Stimulated activated CD8-positive, alpha-beta memory T cell treated with anti-CD3 and anti-CD28 coated beads, Interleukin-2, amount 100 ng/mL, for 1 hour (primary cell): ENCODE results near the gene CXADR.
"Not testable (repeated sequence)": the region's sequence is repeated elsewhere in the genome, so short reads cannot be mapped to it uniquely, and the experiment has no call there.

Source experiments
- DNase-seq, 2 donors: peaks; one replicate each; pipeline ENCODE4 v3.0.0-alpha.2; 2020; ENCODE audit warnings: low read depth in 2 of 2

Gene CXADR

DNA sequence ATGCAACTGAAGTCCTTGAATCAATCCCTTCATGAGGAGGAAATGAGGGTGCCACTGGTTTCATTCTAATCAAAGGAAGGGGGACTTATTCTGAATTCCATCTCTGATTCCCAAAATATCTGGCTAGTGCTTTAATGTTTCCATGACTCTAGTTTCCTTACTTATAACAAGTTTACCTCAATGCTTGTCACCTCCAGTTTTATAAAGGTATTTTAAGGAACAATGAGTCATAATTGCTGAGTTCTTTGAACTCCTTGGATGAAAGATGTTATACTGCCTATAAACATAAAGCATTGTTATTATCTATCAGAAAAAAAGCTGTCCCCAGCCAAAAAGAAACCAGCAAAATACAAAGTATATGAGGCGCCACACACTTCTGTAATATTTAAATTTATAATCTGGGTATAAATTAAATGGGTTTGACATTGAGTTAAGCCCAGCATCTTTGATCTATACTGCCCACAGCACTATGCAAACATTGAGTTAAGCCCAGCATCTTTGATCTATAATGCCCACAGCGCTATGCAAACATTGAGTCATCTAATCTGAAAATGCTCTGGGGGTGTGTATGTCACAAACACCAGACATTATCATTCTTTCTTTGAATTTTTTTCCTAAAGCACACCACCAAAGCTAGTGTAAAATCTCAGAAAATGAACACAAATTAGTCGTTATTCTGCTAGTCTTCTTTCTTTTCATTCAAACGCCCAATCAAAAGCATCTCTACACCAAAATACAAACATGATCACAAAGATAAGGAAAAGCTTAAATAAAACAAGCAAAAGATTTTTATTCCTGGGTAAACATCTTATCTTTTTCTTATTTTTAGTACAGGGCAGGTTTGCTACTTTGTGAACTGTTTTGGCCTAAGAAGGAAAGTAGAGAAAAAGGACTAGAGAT, 11.5 kb upstream of the CXADR start:
- DNase-seq, result no peak

GRCh38 chr21:17502985-17503384, 9.9 kb upstream of the CXADR start:
- DNase-seq, result not testable (repeated sequence)

GRCh38 chr21:17506951-17507350, 5.9 kb upstream of the CXADR start:
- DNase-seq, result no peak

- no peak for DNase-seq
Observed at GRCh38 chr21:17507591-17507990, 5.3 kb upstream of the CXADR start.

GRCh38 chr21:17513214-17514123, 626 bp downstream of the CXADR start:
- DNase-seq, result no peak

- no peak for DNase-seq
Observed at GRCh38 chr21:17514124-17514845, 1.4 kb downstream of the CXADR start.

- DNase-seq, result not testable (repeated sequence)
Observed at GRCh38 chr21:17517008-17517407, 4.2 kb downstream of the CXADR start.

GRCh38 chr21:17519208-17519738, 6.4 kb downstream of the CXADR start:
- DNase-seq, result no peak

DNA sequence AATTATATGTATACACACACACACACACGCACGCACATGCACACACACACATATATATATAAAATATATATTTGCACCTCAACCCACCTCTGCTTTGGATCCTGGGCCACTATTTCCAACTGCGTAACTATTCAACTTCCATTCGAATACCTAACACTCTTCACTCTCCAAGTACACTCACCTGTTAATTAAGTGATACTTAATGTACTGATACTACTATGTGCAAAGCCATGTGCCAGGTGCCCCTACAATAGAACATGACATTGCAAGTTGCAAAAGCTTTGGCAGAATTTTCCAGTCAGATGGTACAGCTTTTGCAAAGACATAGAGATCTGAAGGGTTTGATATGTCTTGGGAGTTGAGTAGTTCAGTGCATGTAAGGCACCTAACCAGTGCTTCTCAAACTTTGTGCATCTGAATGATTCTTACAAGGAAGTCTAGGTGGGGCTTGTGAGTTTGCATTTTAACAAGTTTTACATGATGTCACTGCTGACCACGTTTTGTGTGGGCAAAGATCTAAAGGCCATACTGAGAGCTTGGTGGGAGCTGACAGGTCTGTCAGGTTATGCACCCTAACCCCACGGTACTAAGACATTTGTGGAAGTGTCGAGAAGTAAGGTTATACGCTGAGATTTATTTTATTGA, 7.2 kb downstream of the CXADR start:
- DNase-seq, result no peak

- DNase-seq, result no peak
Observed at GRCh38 chr21:17523007-17523451, 10.2 kb downstream of the CXADR start.

DNA sequence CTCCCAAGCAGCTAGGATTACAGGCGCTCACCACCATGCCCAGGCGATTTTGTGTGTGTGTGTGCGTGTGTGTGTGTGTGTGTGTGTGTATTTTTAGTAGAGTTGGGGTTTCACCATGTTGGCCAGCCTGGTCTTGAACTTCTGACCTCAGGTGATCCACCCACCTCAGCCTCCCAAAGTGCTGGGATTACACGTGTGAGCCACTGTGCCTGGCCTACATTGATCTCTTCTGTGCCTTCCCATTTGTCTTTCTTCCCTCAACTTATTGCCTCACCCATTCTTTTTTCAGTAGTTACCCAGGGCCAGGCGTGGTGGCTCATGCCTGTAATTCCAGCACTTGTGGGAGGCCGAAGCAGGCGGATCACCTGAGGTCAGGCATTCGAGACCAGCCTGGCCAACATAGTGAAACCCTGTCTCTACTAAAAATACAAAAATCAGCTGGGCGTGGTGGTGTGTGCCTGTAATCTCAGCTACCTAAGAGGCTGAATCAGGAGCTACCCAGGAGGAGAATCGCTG, 11.2 kb downstream of the CXADR start:
- not testable (repeated sequence) for DNase-seq

GRCh38 chr21:17524635-17525034, 11.8 kb downstream of the CXADR start:
- DNase-seq, result no peak

DNA sequence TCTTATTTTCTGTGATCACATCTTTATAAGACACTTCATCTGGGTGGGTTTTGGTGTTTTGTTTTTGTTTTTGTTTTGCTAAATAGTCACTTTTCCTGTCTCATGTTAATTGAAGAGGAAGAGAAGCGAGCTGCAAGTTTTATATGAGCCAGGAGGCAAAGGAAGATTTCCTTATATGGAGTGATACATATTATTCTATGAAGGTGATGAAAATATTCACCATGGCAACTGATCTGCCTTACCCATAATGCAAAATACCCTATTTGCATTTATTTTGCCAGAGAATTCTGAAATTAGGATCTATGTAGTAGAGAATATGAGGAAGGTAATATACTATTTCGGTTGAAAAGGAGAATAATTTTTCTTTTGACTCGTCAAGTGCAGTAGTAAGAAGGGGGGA, 13.9 kb downstream of the CXADR start:
- no peak for DNase-seq

- no peak for DNase-seq
Observed at GRCh38 chr21:17527240-17527639, 14.4 kb downstream of the CXADR start.

GRCh38 chr21:17527711-17528110, 14.9 kb downstream of the CXADR start:
- DNase-seq, result no peak

DNA sequence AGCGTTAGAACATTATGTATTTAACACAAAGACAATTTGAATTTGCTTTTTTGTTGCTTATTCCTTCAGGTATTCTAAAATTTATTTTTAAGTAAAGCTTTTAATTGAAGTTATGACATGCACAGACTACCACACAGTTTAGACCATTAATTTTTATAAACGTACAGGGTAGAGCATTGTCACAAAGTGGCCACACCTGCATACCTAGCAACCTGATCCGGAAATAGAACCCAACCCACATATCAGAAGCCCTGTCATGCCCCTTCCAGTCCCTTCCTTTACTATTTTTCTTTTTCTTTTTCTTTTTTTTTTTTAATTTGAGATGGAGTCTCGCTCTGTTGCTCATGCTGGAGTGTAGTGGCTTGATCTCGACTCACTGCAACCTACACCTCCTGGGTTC, 16.8 kb downstream of the CXADR start:
- DNase-seq, result no peak

GRCh38 chr21:17532292-17532691, 19.4 kb downstream of the CXADR start:
- DNase-seq, result no peak

GRCh38 chr21:17536381-17536780, 23.5 kb downstream of the CXADR start:
- no peak for DNase-seq

DNA sequence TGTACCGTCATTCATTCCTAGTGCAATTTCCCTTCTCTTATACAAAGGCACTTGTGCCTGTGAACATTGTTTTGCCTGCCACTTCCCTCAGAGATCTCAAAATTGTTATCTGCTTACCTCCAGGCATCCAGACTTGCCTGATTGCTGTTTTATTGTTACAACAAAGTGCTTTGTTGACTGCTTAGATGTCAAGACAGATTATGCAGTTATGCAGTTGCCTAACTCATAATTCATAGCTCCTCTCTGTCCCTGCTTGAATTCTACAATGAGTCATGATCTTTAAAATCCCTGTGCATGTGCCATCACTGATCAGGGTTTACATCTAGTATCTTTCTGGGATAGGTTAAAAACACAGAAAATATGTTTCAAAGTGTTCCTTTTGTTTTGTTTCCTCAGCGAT, 24.5 kb downstream of the CXADR start:
- no peak for DNase-seq

DNA sequence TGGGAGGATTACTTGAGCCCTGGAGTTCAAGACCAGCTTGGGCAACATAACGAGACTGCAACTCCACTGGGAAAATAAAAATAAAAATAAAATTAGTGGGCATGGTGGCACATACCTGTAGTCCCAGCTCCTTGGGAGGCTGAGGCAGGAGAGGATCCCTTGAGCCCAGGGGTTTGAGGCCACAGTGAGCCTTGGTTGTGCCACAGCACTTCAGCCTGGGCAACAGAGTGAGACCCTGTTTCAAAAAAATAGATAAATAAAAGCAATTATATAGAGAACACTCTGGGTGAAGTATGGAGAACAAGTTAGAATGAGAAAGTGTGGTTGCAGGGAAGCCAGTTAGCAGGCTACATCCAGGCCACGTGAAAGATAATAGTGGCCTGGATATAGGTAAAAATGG, 25.7 kb downstream of the CXADR start:
- DNase-seq, result no peak

DNA sequence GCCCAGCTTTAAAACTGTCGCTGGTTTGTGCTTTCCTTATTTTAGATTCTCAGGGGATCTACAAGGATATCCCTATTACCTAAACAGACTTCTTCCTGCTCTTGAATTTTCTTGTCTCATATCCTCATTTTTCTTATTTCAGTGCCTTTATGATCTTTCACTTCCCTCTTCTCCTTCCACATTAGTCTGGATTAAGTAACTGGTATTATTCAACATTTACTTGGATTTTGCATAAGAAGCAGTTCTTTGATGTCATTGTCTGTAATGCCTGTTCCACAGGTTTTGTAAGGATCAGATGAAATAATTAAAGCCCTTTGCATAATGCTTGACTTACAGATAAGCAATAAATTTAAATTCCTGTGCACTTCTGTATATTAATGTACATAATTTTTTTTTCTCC, 26.5 kb downstream of the CXADR start:
- no peak for DNase-seq
